ENCODE results near the gene EIF4H.

DNA sequence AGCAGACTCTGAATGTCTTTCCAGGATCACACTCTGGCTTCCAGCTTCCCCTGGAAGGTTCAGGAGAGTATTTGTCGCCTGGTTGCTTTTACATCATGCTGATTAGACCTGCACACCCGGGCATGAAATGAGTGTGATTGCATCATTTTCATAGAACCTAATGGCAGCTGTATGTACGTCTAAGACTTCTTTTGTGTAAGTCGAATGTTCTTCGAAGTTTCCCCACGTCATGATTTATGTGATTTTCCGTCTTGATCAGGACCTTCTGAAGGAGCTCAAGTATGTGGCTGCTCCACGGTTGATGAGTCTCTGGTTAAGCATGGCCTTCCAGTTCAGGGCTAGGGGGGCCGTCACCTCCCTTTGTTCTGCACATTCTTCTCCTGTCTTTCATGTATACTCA lies 4.5 kb downstream of the EIF4H start:
- TF ChIP-seq, protein P1, sequence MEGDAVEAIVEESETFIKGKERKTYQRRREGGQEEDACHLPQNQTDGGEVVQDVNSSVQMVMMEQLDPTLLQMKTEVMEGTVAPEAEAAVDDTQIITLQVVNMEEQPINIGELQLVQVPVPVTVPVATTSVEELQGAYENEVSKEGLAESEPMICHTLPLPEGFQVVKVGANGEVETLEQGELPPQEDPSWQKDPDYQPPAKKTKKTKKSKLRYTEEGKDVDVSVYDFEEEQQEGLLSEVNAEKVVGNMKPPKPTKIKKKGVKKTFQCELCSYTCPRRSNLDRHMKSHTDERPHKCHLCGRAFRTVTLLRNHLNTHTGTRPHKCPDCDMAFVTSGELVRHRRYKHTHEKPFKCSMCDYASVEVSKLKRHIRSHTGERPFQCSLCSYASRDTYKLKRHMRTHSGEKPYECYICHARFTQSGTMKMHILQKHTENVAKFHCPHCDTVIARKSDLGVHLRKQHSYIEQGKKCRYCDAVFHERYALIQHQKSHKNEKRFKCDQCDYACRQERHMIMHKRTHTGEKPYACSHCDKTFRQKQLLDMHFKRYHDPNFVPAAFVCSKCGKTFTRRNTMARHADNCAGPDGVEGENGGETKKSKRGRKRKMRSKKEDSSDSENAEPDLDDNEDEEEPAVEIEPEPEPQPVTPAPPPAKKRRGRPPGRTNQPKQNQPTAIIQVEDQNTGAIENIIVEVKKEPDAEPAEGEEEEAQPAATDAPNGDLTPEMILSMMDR (IDR thresholded peaks at IDR 0.05) = no peak
- TF ChIP-seq POLR2A (IDR thresholded peaks at IDR 0.05) = no peak
